HG03439 (cell line): Measurements from ENCODE around the gene GNB1.

ENCODE experiments used
- ATAC-seq: cut with Tn5 transposase; IDR thresholded peaks from one replicate; pipeline ENCODE4 v1.9.1; 2021; ENCODE audit warnings: mild to moderate bottlenecking, moderate library complexity; ENCODE audit not compliant: unreplicated experiment

The GNB1 gene

DNA sequence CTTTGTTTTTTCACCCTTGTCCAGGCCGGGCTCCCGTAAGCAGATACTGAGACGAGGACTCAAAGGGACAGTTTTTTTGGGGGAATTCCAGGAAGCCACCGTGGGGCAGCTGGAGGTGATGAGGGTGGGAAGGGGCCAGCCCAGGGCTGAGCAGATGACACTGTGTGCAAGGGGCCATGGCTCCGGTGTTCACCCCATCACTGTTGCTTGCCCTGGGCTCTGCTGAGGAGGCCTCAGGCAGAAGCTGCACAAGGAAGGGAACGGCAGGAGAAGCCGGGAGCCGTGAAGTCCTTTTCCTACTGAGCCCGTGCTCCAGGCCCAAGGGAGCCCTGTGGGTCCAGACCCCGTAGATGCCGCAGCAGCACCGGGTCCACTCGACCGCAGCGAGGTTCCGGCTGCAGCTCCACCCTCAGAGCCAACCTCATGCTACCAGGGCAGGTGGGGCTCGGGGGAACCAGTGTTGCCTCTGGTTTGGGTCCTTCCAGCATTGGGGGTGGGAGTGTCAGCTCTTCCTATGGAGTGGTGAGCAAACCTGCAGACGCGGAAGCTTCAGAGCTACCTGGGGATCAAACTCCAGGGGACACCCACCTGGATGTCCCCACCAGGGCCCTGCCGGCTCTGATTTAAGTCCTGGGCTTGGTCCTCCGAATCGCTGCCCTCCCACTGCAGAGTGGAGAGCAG lies 19.9 kb upstream of the GNB1 start:
- no peak for ATAC-seq

DNA sequence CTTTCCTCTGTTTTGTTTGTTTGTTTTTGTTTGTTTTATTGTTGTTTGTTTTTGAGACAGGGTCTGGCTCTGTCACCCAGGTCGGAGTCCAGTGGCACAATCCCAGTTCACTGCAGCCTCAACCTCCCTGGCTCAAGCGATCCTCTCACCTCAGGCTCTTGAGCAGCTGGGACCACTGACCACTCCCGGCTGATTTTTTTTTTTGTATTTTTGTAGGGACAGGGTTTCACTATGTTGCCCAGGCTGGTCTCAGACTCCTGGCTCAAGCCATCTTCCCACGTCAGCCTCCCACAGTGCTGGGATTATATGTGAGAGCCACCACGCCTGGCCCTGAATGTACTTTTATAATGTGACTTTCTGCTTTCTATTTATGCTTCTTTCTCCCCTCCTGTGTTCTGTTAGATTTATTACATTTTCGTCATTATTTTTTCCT lies 19.2 kb upstream of the GNB1 start:
- no peak for ATAC-seq

DNA sequence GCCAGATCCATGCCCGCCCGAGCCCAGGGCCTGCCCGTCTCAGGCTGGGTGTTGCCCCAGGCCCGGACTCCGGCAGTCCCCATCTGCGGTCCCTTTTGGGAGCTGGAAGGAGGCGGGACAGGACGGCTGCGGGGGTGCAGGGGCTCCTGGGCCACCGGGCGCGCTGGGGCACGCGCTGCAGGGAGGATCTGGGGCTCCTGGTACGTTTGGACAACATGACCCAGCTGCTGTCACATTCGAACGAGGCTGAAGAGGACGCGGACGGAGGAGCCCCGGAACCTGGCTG lies 17.6 kb upstream of the GNB1 start:
- peak; percentile 6 for ATAC-seq

DNA sequence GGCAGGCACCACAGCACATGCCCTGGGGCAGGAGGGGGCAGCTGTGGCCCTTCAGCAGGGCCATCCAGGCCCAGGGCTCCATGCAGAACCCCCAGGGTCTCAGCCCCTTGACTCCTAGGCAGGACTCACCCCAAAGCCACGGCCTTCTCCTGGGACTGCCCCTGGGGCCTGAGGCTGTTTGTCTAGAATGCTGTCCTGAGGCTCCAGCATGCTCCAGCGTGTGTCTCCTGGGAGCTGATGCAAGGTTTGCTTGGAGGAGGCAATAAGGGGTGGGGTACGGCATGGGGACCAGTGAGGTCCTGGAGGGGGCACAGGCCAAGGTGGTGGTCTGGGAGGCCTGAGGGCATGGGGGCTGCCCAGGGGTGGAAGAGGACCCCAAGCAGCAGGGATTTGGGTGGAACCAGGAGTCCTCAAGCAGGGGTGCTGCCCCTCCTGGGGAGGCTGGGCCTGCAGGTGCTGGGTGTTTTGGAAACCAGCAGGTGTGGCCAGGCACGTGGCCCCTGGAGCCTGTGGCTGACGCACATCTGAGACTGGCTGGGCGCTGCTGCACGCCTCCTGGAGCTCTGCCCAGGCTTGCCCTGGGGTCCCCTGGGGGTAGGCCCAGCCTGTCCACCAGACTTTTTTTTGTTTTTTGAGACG lies 16.3 kb upstream of the GNB1 start:
- ATAC-seq, result peak; percentile 50

DNA sequence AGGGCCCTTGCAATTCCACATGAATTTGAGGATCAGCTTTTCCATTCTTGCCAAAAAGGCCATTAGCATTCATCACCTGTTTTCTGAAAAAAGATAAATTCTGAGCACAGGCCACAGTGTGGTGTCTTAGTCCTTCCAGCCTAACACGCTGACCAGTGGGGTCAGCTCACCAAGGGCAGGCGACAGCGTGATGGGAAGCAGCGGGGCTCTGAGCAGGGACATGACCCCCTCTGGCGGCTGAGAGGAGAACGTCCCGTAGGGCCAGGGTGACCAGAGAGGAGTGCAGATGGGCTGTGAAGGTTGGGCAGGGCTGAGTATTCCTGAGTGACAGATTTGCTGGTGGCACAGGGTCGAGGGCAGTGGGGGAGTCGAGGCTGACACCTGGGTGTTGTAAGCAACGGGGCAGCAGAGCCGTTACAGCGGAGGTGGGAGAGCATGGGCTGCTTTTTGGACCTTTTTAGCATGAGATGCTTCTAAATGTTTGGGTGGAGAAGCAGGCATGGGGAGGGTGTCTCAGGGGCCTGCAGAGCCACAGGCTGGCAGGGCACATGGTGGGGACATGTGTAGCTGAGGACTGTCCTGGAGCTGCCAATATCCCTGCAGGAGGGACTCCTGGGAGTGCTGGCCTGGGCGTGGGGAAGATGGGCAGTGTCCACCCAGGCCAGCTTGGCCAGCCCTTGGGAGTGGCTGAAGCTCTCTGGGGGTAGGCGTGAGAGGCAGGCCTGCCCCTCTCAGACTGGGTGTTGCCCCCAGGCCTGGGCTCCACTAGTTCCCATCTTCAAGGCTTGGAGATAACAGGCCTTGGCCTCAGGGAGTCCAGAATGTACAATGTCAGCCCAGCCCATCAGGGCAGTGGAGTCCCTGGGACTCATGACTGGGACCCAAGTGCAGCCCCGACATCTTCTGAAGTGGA lies 15.6 kb upstream of the GNB1 start:
- ATAC-seq, result no peak

DNA sequence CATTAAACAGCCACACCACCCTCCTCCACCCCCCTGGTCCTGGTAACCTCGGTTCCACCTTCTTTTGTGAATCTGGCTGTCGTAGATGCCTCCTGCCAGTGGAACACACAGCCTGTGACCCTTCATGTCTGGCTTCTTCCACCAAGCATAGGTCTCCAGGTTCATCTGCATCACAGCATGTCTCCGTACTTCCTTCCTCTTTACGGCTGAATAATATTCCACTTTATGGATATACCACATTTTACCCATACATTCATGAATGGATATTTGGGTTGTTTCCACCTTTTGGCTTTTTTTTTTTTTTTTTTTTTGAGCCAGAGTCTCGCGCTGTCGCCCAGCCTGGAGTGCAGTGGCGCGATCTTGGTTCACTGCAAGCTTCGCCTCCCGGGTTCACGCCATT lies 12.3 kb upstream of the GNB1 start:
- no peak for ATAC-seq

DNA sequence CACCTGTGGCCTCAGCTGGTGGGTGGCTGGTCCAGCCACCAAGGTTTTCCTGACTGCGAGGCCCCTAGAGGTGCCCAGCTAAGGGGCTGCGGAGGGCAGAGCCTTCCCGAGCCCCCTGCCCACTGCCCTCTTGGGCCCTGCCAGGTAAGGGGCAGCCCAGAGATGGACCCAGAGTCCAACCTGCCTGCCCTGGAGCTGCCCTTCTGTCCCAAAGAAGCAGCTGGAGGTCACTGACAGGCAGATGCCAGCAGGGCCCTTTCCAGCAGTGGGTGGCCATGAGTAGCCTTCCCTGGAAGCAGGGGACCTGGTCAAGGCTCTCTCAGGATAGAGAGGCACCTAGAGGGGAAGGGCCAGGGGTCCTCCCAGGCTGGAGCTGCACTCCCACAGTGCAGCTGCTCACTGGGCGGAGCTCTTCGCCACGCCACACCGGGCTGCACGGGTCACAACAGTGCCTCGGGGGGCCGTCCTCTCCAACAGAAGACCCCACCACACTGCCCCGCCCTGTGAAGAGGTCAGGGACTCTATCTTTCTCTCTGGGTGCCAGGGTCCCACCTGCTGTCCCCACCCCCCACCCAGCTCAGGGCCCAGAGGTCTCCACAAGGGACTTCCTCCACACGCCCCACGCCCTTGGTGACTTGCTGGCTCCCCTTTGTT lies 10.9 kb upstream of the GNB1 start:
- no peak for ATAC-seq

DNA sequence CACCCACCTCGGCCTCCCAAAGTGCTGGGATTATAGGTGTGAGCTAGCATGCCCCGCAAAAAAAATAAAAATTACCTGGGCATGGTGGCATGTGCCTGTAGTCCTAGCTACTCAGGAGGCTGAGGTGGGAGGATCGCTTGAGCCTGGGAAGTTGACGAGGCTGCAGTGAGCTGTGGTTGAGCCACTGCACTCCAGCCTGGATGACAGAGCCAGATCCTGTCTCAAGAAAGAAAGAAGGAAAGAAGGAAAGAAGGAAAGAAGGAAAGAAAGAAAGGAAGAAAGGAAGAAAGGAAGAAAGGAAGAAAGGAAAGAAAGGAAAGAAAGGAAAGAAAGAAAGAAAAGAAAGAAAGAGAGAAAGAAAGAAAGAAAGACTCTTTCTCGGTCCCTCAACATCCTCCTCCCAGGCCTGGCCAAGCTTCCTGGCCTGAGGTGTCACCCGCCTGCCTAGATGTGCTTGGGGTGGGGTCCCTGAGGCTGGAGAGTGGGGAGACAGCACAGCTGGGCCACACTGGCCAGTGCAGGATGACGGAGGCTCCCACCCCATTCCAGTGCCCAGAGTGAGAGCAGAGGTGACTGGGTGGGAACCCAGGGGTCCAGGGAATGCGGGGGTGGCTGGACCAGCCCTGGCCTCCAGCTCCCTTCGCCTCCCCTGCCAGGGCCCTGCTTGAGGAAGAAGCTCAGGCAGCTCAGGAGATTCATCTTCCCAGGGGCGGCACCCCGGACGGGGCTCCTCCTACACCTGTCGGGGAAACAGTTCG lies 10.2 kb upstream of the GNB1 start:
- ATAC-seq, result no peak

DNA sequence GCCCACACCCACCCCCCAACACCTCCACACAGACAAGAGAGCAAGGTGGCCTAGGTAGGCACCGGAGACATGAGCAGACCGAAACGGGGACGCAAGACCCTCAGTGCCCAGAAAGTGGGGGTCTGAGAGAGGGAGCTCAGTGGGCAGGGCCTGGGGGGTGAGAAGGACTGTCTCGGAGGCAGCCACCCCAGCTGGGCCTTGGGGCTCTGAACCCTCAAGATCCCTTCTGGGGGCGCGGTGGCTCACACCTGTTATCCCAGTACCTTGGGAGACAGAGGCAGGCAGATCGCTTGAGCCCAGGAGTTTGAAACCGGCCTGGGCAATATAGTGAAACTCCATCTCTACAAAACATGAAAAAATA lies 9.1 kb upstream of the GNB1 start:
- no peak for ATAC-seq

DNA sequence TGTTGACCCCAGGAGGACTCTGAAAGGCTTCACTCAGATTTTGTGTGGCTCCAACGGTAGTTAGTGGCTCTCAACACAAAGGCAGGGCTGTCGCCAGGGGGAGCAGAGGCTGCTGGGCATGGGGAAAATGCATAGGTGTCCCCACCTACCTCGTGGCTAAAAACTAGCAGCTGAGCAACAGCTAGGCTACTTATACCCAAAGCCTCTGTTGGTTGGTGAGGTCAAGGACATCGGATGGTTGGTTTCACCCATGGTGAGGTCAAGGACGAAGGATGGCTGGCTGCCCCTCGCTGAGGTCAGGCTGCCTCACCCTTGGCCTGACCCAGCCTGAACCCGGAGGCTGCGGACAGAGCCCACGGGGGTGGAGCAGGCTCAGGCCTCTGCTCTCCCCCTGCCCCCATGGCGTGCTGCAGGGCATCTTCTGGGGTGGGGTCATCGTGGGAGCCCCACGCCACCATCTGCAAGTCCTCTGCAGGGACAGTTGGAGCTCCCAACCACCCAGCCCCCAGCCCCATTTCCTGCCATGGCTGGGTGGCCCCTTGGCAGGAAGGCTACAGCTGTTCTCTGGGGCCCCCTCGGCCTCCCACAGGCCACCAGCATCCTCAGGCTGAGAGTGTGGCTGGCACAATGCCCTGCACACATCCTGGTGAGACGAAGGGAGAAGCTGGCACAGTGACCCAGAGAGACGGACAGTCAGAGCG lies 8.5 kb upstream of the GNB1 start:
- no peak for ATAC-seq

DNA sequence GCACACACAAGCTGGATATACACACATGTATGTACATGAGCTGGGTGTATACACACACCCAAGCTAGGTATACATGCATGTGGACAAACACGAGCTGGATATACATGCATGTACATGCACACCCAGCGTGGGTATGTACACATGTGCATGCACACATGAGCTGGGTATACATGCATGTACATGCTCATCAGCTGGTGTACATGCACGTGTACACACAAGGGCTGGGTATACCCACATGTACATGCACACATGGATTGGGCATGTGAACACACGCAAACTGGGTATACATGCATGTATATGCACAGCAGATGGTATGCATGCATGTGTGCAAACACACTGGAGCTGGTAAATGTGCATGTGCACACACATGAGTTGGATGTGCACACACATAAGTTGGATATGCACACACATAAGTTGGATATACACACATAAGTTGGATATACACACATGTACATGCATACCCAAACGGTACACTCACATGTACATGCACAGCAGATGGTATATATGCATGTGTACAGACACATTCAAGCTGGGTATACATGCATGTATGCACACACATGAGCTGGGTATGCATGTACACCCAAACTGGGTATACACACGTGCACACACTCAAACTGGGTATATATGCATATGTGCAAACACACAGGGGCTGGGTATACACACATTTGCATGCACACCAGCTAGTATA lies 7.5 kb upstream of the GNB1 start:
- no peak for ATAC-seq

DNA sequence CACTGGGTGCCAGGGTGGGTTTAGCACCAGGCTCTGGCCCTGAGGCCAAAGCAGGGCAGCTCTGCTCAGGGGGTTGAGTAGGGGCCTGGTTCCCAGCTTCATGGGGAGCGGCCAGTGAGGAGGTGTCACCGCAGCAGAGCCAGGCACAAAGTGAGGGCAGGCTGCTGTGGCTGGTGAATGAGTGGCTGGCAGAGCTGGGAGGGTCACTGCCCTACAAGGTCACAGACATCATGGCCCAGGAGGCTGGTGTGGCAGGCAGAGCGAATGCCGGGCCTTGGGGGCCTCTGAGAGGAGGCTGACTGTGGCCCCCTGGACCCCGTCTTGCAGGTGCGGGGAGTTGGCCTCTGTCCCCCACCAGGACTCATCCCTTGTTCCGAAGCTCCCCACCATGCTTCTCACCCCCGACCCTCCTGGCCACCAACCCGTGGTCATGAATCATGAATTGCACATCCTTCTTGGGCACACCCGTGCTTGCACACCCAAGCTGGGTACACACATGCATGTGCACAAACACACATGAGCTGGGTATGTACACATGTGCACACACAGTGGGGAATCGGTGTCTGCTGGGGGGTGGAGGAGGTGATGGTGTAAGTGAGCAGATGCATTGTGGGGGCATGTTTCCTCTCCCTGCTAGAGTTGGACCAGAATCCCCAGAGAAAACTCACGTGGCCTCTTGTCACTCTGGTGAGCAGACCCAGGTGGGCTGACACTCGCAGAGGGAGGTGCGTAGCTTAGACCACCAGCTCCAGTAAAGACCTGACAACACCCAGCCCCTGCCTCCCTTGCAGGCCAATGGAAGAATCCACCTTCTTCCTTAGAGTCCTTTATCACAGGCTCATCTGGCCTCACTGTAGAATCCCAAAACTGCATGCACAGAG lies 4.8 kb upstream of the GNB1 start:
- ATAC-seq, result no peak

DNA sequence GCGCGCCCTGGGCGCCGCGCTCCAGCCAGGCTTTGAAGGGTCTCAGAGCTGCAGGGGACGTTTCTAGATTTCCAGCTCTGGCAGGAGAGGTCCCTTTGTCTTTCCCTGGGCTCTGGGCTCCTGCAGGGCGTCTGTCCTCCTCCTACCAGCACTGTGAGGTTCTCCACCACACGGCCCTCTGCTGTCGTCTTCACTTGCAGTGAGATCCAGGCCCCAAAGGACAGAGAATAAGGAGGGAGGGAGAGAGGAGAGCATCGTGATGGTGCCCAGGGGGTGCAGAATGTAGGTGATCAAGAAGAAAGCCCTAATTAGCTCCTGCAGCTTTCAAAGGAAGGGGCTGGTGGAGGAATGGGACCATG lies 4.2 kb upstream of the GNB1 start:
- ATAC-seq, result no peak

DNA sequence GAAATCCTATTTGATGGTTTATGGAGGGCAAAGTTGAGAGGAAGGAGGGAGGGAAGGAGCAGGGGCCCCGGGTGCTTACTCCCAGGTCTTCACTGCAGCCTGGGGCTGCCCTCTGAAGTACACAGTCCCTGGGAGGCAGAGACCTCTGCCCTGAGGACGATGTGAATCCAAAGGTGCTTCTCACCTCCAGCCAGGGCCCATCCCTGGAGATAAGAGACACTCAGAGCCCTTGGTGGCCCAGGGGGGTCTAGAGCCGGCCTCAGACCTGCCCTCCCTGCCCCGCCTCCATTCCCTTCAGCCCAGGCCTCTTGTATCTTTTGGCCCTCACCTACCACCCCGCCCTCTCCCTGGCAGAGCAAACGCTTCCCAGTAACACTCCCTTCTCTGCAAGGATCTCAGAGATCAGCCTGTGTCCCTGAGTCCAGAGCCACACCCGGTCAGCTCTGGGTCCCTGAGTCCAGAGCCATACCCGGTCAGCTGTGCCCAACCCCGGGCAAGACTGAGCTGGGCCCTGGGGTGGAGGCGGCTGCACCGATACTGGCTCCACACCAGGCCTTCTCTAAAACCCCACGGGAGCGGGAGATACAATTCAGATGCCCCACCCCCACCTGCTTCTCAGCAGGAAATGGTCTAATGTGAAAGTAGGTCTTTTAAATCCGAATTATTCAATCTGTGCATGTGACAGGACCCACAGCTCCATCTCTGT lies 3.6 kb upstream of the GNB1 start:
- ATAC-seq, result no peak

DNA sequence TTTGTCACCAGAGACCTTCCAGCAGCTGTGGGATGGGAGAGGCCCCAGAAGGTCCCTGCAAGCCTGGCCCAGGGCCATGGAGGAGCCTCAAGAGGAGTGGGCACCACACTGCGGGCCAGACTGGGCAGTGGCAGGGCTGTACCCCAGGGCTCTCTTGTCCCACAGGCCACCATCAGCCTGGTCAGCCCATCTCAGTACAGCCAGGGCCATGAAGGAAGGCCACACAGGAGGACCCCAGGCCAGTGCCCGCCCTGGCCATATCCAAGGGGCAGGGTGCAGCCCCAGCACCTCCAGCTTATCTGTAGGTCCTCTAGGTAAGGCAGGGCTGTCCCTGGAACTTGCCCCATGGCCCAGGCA lies 3.1 kb upstream of the GNB1 start:
- ATAC-seq, result no peak

DNA sequence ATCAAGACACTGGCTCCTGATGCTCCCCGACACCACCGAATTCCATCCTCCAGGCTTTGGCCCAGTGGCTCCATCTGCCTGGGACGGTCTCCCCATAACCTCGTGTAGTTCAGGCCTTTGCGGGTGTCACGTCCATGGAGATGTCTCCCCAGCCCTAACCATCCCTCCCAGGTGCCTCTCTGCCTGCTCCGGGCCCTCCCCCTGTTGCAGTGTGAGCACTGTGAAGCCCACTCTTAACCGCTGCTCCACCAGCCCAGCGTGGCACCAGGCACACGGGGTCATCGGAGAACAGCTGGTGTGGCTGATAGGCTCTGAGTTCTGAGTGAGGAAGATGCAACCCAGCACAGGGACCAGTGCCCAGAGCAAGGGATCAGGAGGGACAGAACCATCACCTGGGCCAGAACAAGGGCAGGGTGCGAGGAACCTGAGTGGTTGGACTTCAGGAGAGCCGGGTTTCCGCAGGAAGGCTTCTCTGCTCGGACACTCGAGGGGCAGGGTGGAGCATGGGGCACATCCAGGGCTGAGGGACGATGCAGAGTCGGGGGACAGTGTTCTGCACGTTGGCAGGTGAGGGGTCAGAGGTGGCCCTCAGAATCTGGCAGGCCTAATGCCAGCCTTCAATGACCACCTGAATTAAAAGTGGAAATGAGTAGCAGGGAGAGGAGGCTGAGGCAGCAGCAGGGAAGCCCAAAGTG lies 2.6 kb upstream of the GNB1 start:
- no peak for ATAC-seq

DNA sequence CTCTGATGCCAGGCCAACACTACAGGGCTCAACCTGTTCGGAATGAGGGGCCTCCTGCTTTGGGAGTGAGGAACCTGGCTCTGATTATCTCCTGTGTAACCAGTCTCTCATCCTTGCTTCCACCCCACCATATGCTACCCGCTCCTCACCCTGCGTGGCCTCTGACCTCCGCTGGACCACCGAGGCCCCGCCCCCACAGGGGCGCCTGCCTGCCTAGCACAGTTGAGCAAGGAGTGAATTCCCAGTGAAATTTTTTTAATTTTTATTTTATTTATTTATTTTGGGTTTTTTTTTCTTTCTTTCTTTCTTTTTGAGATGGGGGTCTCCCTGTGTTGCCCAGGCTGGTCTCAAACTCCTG lies 1.9 kb upstream of the GNB1 start:
- no peak for ATAC-seq
